ENCODE data around the gene MGAT4B. TPM values are rescaled to one million over a fixed set of nuclear protein-coding genes. Genes with fewer than 3 reads are reported as not detected.

MGAT4B gene
- total RNA-seq, 2 experiments from 2014 or later: 118 TPM

Small RNAs within 50 kb of the gene (microRNA-seq; reads per million reads assigned to microRNA genes)
- gene MIR1229: not detected

Other genes with a start within 250 kb of the MGAT4B start
- gene HNRNPH1, start 183.2 kb downstream of the MGAT4B start, total RNA-seq: 1,000 to 10,000 TPM; 1,103 to 1,162 TPM
- gene CBY3, start 125.8 kb downstream of the MGAT4B start, total RNA-seq: under 1 TPM in 1 of 2 experiments, not detected in 1; 0.40 TPM
- gene CANX, start 107.9 kb downstream of the MGAT4B start, total RNA-seq: 100 to 1,000 TPM; 255 to 294 TPM
- gene MAML1, start 74.0 kb downstream of the MGAT4B start, total RNA-seq: 10 to 100 TPM; 38.5 TPM
- gene LTC4S, start 12.9 kb downstream of the MGAT4B start, total RNA-seq: 1 to 10 TPM; 5.7 to 6.3 TPM
- 100 to 1,000 TPM; 196 to 216 TPM for gene SQSTM1, start 14.0 kb upstream of the MGAT4B start, total RNA-seq
- gene MRNIP, start 52.0 kb upstream of the MGAT4B start, total RNA-seq: 10 to 100 TPM; 46.1 to 47.4 TPM
- 10 to 100 TPM; 98.8 to 99.4 TPM for gene TBC1D9B, start 101.0 kb upstream of the MGAT4B start, total RNA-seq